Stimulated activated CD4-positive, alpha-beta T cell treated with anti-CD3 and anti-CD28 coated beads, Interleukin-1b, Interleukin-23, amount 100 ng/mL, for 48 hours (primary cell): ENCODE data around the gene AR.
"Not testable (repeated sequence)": the region's sequence is repeated elsewhere in the genome, so short reads cannot be mapped to it uniquely, and the experiment has no call there.

Experiments
- DNase-seq: peaks from one replicate; pipeline ENCODE4 v3.0.0-alpha.2; 2020

AR gene

DNA sequence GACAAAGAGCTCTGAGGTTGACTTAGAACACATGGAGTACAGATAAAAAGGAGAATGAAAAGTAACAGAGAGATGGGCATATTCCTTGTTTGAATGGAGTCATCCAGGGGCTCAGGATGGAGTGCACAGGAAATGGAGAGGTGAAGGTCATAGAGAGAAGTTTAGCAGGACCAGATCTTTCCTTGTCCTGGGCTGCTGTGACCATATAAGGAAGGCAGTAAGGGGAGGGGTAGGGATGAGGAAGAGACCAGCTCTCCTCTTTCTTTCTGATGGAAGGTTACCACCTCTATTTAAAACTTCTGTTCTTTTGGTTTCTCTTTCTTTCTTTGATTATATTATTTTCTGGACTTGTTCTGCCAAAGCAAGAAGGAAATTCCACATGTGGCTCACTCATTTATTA lies 27.0 kb downstream of the AR start:
- no peak for DNase-seq

- no peak for DNase-seq
Observed at GRCh38 chrX:67574696-67575095, 30.9 kb downstream of the AR start.

GRCh38 chrX:67582436-67582835 lies 38.6 kb downstream of the AR start:
- no peak for DNase-seq

DNA sequence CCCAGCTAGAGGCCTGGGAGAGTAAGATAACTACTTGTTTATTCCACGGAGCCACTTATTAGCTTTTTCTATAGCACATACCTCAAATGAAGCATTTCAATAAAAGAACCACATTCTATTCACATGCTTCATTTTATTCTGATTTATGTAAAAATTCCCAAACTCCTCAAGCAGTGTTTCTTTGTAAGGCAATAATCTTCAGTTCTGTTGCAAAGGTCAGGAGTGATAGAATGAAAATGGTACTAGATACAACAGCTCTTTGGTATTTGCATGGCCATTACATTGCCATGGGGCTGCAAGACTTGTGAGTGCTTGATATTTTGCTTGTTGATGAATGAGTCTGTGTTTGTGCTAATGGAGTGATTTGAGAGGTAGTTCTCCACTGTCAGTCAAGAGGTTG lies 39.4 kb downstream of the AR start:
- no peak for DNase-seq

- no peak for DNase-seq
Observed at GRCh38 chrX:67585401-67585800, 41.6 kb downstream of the AR start.

DNA sequence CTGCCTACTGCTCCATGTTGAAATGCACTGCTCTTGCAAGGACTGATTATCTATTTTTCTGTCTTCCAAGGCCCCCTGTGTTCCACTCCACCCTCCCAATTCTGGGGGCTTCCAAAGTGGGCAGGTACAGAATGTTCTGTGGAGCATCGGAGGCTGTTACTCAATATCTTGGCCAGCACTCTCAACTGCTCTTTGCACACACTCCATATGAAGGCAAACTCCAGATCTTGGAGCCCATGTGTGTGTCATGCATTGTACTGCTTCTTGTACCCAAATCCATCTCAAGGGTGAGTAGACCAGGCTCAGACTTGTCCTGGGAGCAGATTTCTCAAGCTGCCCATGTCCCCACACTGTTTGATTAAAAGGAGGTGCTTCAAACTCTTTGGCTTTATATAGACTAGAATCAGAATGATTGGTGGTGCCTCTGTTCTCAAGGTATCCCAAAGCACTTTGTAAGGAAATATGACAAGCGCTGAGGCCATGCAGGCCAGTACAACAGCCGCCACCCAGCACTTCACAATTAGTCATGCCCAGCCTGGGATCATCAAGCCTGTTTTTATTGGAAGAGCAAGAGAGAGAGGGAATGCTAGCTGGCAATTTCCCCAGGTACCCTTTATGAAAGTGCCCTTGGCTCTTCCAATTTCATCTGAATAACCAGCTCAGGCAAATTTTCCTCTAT lies 44.3 kb downstream of the AR start:
- no peak for DNase-seq

- DNase-seq, result no peak
Observed at GRCh38 chrX:67596839-67597790, 53.3 kb downstream of the AR start.

DNA sequence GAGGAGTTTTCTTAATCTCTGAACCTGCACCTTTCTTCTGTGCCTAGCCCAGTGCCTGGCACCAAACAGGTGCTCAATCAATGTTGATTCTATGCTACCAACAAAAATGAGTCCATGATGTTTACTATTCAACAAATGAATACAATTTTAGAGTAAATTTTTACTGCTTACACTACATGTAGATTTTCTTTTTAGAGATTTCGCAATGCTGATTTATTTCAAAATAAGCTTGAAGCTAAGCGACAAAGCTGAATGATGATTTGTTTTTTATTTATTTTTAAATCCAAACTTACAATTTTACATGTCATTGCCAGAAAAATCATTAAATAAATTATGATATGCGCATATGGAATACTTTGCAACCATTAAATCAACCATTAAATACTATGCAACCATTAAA lies 55.7 kb downstream of the AR start:
- no peak for DNase-seq

GRCh38 chrX:67601771-67602170 lies 58.0 kb downstream of the AR start:
- DNase-seq, result no peak

DNA sequence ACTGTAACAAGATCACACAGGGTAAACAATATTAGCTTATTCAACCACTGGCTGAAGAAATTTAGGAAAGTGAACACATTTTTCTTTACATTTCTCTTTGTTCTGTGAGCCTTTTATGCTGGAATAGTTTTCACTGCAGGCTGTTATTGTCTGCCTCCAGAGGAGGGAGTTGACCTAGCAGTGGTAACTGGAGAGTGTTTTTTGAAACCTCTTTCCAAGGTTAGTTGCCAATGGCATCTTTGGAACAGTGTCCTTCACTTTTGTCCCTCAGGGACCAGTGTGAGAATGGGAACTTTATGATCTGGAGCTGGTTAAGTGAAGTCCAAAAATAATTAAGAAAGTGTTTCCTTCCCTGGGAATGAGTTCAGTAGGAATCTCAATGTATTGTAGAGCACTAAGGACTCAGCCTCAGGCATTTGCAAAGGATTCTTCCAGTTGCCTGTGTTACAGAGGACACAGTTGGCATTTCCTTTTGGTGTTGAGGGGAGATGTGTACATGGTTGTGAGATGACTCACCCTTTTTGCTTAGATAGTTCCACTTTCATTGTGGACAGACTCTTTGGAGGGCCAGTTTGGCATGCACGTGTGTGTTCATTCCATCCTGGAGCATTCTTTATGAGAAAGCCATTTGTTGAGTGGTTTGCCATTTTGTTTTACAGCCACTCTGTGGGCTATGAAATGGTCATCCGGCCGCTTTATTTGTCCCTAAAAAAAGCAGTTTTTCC lies 61.3 kb downstream of the AR start:
- DNase-seq, result no peak

DNA sequence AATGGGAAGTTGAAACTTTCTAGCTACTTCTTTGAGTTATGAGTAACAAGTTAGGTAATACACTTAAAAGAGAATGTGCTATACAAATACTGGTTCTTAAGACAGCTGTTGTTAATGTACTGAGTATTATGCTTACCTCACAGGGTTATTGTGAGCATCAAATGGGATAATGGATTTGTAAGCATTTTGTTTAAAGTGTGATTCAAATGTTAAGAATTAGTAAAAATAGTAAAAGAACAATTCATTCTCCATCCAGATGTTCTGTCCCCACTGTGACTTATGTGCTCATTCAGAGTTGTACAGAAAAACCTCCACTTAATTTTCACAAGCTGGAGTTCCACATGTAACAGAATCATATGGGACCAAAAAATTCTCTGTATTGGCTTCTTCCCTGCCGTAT lies 63.6 kb downstream of the AR start:
- DNase-seq, result no peak

- DNase-seq, result no peak
Observed at GRCh38 chrX:67610282-67610681, 66.5 kb downstream of the AR start.

- no peak for DNase-seq
Observed at GRCh38 chrX:67612231-67612630, 68.4 kb downstream of the AR start.

DNA sequence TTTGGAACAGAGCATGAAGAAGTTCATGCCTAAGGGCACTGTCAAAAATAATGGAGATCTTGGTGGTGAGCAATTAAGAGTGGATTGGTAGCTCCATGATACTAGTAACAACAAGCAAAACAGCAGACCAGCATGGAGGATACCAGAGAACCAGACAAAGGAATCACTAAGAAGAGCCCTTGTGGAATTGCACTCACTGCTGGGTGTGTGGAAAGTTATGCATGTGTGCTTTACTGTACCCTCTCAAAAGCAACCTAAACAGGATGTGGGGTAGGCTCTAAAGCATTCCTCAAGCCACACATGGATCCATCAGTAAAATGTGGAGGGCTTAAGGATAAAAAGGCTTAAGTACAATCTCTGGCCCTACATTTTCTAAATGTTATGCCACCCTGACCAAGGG lies 69.5 kb downstream of the AR start:
- no peak for DNase-seq

- no peak for DNase-seq
Observed at GRCh38 chrX:67613996-67614395, 70.2 kb downstream of the AR start.

GRCh38 chrX:67614423-67614822 lies 70.6 kb downstream of the AR start:
- no peak for DNase-seq

DNA sequence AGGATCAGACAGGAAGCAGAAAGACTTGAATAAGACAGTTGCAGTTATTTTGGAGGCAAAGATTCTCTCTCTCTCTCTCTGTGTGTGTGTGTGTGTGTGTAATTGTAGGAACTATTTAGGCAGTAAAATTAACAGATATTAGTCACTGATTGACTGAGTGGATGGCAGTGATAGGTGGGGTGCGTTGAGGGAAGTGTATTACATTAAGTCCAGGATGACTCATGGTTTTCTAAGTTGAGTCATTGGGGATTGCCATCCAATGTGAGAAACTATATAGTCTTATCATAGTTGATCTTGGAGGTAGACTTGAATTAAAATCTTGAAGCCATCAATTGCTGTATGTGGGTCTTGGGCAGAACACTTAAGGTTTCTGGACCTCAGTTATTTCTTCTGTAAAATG lies 75.4 kb downstream of the AR start:
- no peak for DNase-seq

DNA sequence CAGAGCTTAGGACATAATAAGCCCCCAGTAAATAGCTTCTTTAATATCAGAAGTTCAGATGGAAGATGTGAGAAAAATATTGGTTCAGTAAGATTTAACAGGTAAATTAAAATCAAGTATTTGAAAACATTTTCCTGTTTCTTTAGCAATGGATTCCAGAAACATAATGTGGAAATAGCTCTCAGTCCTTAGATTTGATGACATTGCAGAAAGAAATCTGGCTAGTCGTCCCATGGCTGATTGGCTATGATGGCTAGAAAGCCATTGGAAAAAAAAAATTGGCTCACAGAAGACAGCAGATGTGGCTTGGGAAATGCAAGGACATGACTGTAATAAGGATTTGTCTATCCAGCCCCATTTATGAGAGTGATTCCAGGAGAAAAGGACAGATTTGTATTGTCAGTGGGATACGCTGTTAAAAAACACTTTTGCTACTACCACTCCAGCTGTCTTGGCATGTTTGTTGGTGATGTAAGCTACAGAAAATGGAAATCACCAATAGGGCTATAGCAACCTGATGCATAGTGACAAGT lies 78.3 kb downstream of the AR start:
- no peak for DNase-seq

DNA sequence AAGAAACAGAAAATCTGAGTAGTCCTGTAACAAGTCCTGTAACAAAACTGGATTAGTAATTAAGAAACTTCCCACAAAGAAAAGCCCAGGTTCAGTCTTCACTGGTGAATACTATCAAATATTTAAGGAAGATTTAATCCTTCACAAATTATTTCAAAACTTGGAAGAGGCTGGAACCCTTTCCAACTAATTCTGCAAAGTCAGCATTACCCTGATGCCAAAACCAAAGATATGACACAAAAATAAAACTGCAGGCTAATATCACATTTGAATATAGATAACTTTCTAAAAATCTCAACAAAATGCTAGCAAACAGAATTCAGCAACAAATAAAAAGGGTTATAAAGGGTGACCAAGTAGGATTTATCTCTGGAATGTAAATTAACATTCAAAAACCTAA lies 80.5 kb downstream of the AR start:
- DNase-seq, result no peak

- no peak for DNase-seq
Observed at GRCh38 chrX:67635424-67635823, 91.6 kb downstream of the AR start.

- DNase-seq, result no peak
Observed at GRCh38 chrX:67636532-67636931, 92.7 kb downstream of the AR start.

DNA sequence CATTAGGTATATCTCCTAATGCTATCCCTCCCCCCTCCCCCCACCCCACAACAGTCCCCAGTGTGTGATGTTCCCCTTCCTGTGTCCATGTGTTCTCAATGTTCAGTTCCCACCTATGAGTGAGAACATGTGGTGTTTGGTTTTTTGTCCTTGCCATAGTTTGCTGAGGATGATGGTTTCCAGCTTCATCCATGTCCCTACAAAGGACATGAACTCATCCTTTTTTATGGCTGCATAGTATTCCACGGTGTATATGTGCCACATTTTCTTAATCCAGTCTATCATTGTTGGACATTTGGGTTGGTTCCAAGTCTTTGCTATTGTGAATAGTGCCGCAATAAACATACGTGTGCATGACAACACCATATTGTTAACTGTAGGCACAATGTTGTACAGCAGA lies 93.5 kb downstream of the AR start:
- DNase-seq, result not testable (repeated sequence)

GRCh38 chrX:67648361-67648760 lies 104.5 kb downstream of the AR start:
- no peak for DNase-seq
